Keratinocyte (primary cell): Measurements from ENCODE around the gene SOX30. TPM values are rescaled to one million over a fixed set of nuclear protein-coding genes. Genes with fewer than 3 reads are reported as not detected.

Source experiments
- DNase-seq: peaks from one replicate; pipeline ENCODE4 v3.0.0-alpha.2; 2011; ENCODE audit warnings: low read depth, missing footprints, low spot score
- FAIRE-seq: peaks from 2 replicates; lab custom pipeline; 2011; peaks lifted over from hg19 to GRCh38; lab: Jason Lieb, UNC
- H2AFZ ChIP-seq: 2 replicates; pipeline ENCODE4 v1.6.0; 2012; ENCODE audit warnings: low read length, control low read depth, inconsistent platforms; ENCODE audit not compliant: control insufficient read depth
- H3K27ac ChIP-seq: 2 replicates; pipeline ENCODE4 v1.5.1; 2011; ENCODE audit warnings: low read length; ENCODE audit not compliant: control insufficient read depth, insufficient read depth
- H3K27me3 ChIP-seq: 3 replicates; pipeline ENCODE4 v1.6.0; 2011; ENCODE audit warnings: low read length; ENCODE audit not compliant: control insufficient read depth, insufficient read depth; ENCODE audit errors: extremely low read depth
- H3K36me3 ChIP-seq, 2 experiments: 2 replicates in 1 of 2; 3 replicates in 1 of 2; pipeline ENCODE4 v1.5.1; 2011; ENCODE audit warnings: low read length in 2 of 2, mild to moderate bottlenecking in 1 of 2; ENCODE audit not compliant: control insufficient read depth in 2 of 2, insufficient read depth in 2 of 2; ENCODE audit errors: extremely low read depth in 1 of 2
- H3K4me1 ChIP-seq: 3 replicates; pipeline ENCODE4 v1.5.1; 2011; ENCODE audit warnings: low read length; ENCODE audit not compliant: control insufficient read depth, insufficient read depth; ENCODE audit errors: extremely low read depth
- H3K4me2 ChIP-seq: 3 replicates; pipeline ENCODE4 v1.6.0; 2011; ENCODE audit warnings: low read depth, low read length; ENCODE audit not compliant: control insufficient read depth, insufficient read depth; ENCODE audit errors: extremely low read depth
- H3K4me3 ChIP-seq, 3 experiments: fragments of 200-600 bp in 1 of 3; sonication (generic) in 1 of 3; 2 replicates in 2 of 3; 3 replicates in 1 of 3; pipeline ENCODE4 v1.5.1; 2011 to 2016; ENCODE audit warnings: low read length in 3 of 3, mild to moderate bottlenecking in 3 of 3, control low read depth in 2 of 3, inconsistent platforms in 1 of 3, low read depth in 1 of 3, mixed read lengths in 1 of 3, mixed run types in 1 of 3, moderate library complexity in 1 of 3; ENCODE audit not compliant: control insufficient read depth in 2 of 3, insufficient read depth in 2 of 3; ENCODE audit errors: extremely low read depth in 1 of 3
- H3K79me2 ChIP-seq: 2 replicates; pipeline ENCODE4 v1.6.0; 2012; ENCODE audit warnings: low read length; ENCODE audit not compliant: control insufficient read depth, insufficient read depth
- H3K9ac ChIP-seq: 3 replicates; pipeline ENCODE4 v1.6.0; 2011; ENCODE audit warnings: low read length; ENCODE audit not compliant: control insufficient read depth, insufficient read depth; ENCODE audit errors: extremely low read depth
- H3K9me1 ChIP-seq: 3 replicates; pipeline ENCODE4 v1.6.0; 2011; ENCODE audit warnings: low read length; ENCODE audit not compliant: control insufficient read depth, insufficient read depth; ENCODE audit errors: extremely low read depth
- H3K9me3 ChIP-seq: 2 replicates; pipeline ENCODE4 v1.5.1; 2012; ENCODE audit warnings: low read depth, low read length; ENCODE audit not compliant: control insufficient read depth
- H4K20me1 ChIP-seq: 3 replicates; pipeline ENCODE4 v1.6.0; 2011; ENCODE audit warnings: low read length; ENCODE audit not compliant: control insufficient read depth, insufficient read depth; ENCODE audit errors: extremely low read depth
- EZH2 ChIP-seq: IDR thresholded peaks from one replicate; pipeline ENCODE4 v1.6.1; 2012; ENCODE audit warnings: inconsistent platforms, mild to moderate bottlenecking, low read length, moderate library complexity
- dilution Hi-C: fragments of 300-500 bp; cut with MboI; formaldehyde crosslinking; loops from one replicate; pipeline ENCODE4 v1.7.0; 2020; ENCODE audit warnings: low sequenced_read_pairs; ENCODE audit not compliant: extremely low pct_ligation_motif_present
- polyA plus RNA-seq, 5 experiments: library from polyadenylated mRNA; depleted of rRNA in 3 of 5; stranded (reverse) in 3 of 5; stranded (forward) in 1 of 5; unstranded in 1 of 5; fragments of >200 nt; gene quantifications; 1 replicate in 1 of 5; 2 replicates in 3 of 5; 3 replicates in 1 of 5; pipeline versions ENCODE4 v1.2.1 to v1.2.3, GENCODE V29; 2011 to 2012; ENCODE audit warnings: missing spikeins in 2 of 5, low read depth in 1 of 5, low replicate concordance in 1 of 5
- TF ChIP-seq, protein P1 (sequence below), 3 experiments: IDR thresholded peaks in 1 of 3; conservative IDR thresholded peaks in 1 of 3; optimal IDR thresholded peaks in 1 of 3; 2 replicates in 2 of 3; 3 replicates in 1 of 3; pipeline versions ENCODE3 to v1.5.1; 2011; ENCODE audit warnings: low read length in 3 of 3, mild to moderate bottlenecking in 3 of 3, moderate library complexity in 2 of 3, control low read depth in 1 of 3, inconsistent platforms in 1 of 3; ENCODE audit not compliant: insufficient read depth in 2 of 3; ENCODE audit errors: extremely low read depth in 1 of 3

The SOX30 gene
- polyA plus RNA-seq, 1 donor (not counting 4 experiments of a cell fraction or from before 2014, with no cell fraction given) = 0.05 TPM

DNA sequence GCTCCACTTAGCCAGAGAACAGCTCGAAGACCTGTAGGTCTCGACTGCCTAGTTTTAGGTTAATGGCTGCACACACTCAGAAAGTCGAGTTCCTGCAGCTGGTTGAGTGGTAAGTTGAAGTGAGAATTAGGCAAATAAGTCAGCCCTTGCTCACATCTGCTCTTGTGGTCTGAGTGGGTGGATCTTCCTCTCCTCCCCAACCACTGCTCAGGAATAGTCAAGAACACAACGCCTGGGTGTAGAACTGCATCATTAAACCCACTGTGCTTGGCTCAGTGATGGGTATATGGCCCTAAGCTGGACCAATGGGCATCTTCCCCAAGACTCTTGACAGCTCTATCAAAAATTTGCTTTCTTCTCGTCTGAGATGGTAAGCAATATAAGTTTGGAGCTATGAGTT lies 55.8 kb downstream of the SOX30 start:
- H3K27me3 ChIP-seq = no peaks in the 10 kb centered on the region
- dilution Hi-C loops = no loop called here
- no peak overlapping the region for H3K9ac ChIP-seq
- H3K4me2 ChIP-seq = no peak overlapping the region
- no peak for TF ChIP-seq EZH2
- TF ChIP-seq, protein P1, sequence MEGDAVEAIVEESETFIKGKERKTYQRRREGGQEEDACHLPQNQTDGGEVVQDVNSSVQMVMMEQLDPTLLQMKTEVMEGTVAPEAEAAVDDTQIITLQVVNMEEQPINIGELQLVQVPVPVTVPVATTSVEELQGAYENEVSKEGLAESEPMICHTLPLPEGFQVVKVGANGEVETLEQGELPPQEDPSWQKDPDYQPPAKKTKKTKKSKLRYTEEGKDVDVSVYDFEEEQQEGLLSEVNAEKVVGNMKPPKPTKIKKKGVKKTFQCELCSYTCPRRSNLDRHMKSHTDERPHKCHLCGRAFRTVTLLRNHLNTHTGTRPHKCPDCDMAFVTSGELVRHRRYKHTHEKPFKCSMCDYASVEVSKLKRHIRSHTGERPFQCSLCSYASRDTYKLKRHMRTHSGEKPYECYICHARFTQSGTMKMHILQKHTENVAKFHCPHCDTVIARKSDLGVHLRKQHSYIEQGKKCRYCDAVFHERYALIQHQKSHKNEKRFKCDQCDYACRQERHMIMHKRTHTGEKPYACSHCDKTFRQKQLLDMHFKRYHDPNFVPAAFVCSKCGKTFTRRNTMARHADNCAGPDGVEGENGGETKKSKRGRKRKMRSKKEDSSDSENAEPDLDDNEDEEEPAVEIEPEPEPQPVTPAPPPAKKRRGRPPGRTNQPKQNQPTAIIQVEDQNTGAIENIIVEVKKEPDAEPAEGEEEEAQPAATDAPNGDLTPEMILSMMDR (optimal IDR thresholded peaks at IDR 0.05 in 1 of 3, IDR thresholded peaks at IDR 0.05 in 1 of 3, conservative IDR thresholded peaks at IDR 0.05 in 1 of 3; ENCODE audit: extremely low read depth in 1 of 3, insufficient read depth in 2 of 3, low read length in 3 of 3) = no peak
- H3K4me3 ChIP-seq = no peak overlapping the region
- H2AFZ ChIP-seq = no peak overlapping the region
- no peaks in the 10 kb centered on the region for H3K4me1 ChIP-seq
- FAIRE-seq = no peak
- no peaks in the 10 kb centered on the region for H3K9me3 ChIP-seq
- no peaks in the 10 kb centered on the region for H3K79me2 ChIP-seq
- DNase-seq = no peak
- no peaks in the 10 kb centered on the region for H4K20me1 ChIP-seq
- no peak overlapping the region for H3K27ac ChIP-seq
- H3K36me3 ChIP-seq = no peaks in the 10 kb centered on the region
- no peaks in the 10 kb centered on the region for H3K9me1 ChIP-seq

DNA sequence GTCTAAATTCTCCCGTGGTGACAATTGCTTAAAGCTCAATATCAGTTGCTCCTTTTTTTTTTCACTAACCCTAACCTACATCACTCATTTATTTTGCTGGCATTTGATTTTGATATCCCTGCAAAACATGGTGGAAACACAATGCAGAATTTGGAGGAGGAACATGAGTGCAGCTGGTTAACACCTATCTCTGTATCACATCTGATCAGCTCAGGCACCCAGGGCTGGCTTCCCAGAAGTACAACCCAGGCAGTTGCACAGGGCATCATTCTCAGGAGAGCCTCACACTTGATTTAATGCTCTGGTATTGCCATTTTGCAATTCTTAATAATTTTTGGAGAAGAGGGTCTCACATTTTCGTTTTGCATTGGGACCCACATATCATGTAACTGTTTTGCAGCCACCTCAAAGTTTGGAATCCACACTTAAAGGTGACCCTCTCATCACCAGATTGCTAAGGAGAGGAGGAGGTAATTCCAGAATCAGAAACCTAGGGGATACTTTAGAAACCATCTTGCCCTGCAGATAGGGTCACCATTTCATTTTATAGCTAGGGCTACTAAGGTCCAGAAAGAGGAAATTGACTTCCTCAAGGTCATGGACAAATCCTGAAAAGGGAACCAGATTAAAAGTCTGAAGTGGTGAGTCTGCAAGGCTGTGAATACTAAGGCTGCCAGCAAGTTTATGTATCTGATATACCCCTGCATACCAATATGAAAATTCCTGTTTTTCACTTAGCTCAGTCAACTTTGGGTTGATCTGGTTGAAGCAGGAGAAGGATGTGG lies 57.4 kb downstream of the SOX30 start:
- Histone ChIP-seq H3K9ac (no peak overlapping the region), H3K27ac (no peak overlapping the region), H2AFZ (no peak overlapping the region), H3K4me2 (no peak overlapping the region), H3K4me1 (no peaks in the 10 kb centered on the region), H3K36me3 (no peaks in the 10 kb centered on the region), H3K9me3 (no peaks in the 10 kb centered on the region), H3K27me3 (no peaks in the 10 kb centered on the region), H3K79me2 (no peaks in the 10 kb centered on the region), H3K4me3 (no peak overlapping the region), H4K20me1 (no peaks in the 10 kb centered on the region), H3K9me1 (no peaks in the 10 kb centered on the region)
- DNase-seq (no peak), FAIRE-seq (no peak)
- no peak for TF ChIP-seq EZH2
- TF ChIP-seq, protein P1 (optimal IDR thresholded peaks at IDR 0.05 in 1 of 3, IDR thresholded peaks at IDR 0.05 in 1 of 3, conservative IDR thresholded peaks at IDR 0.05 in 1 of 3; ENCODE audit: extremely low read depth in 1 of 3, insufficient read depth in 2 of 3, low read length in 3 of 3) = no peak
- dilution Hi-C loops = no loop called here
